ENCODE results near the gene ATXN1. TPM values are rescaled to one million over a fixed set of nuclear protein-coding genes. Genes with fewer than 3 reads are reported as not detected.

ATXN1 gene
- polyA plus RNA-seq, 1 donor (not counting 4 experiments of a cell fraction or from before 2014, with no cell fraction given) = 9.7 TPM

- H3K9me3 ChIP-seq (ENCODE audit: control insufficient read depth, low read depth, low read length) = no peaks in the 10 kb centered on the region
- H3K27me3 ChIP-seq (ENCODE audit: control insufficient read depth, extremely low read depth, insufficient read depth, low read length) = no peaks in the 10 kb centered on the region
- TF ChIP-seq EZH2 (IDR thresholded peaks at IDR 0.05; ENCODE audit: low read length) (no peak), CTCF (optimal IDR thresholded peaks at IDR 0.05 in 1 of 3, IDR thresholded peaks at IDR 0.05 in 1 of 3, conservative IDR thresholded peaks at IDR 0.05 in 1 of 3; ENCODE audit: extremely low read depth in 1 of 3, insufficient read depth in 2 of 3, low read length in 3 of 3) (no peak)
- H2AFZ ChIP-seq (ENCODE audit: control insufficient read depth, low read length) = no peak overlapping the region
- no peaks in the 10 kb centered on the region for H3K9me1 ChIP-seq (ENCODE audit: control insufficient read depth, extremely low read depth, insufficient read depth, low read length)
- H3K79me2 ChIP-seq (ENCODE audit: control insufficient read depth, insufficient read depth, low read length) = peaks cover 35% of the 10 kb centered on the region
- dilution Hi-C loops (cut with MboI; ENCODE audit: extremely low pct_ligation_motif_present, low sequenced_read_pairs) = no loop called here
- no peak for DNase-seq (ENCODE audit: low read depth, low spot score)
- no peak overlapping the region for H3K9ac ChIP-seq (ENCODE audit: control insufficient read depth, extremely low read depth, insufficient read depth, low read length)
- no peak overlapping the region for H3K4me3 ChIP-seq (ENCODE audit: control insufficient read depth in 2 of 3, extremely low read depth in 1 of 3, insufficient read depth in 2 of 3, low read depth in 1 of 3, low read length in 3 of 3)
- peaks cover 2 to 4% of the 10 kb centered on the region in 2 experiments for H3K36me3 ChIP-seq (ENCODE audit: control insufficient read depth in 2 of 2, extremely low read depth in 1 of 2, insufficient read depth in 2 of 2, low read length in 2 of 2)
- H3K27ac ChIP-seq (ENCODE audit: control insufficient read depth, insufficient read depth, low read length) = no peak overlapping the region
- H4K20me1 ChIP-seq (ENCODE audit: control insufficient read depth, extremely low read depth, insufficient read depth, low read length) = no peaks in the 10 kb centered on the region
- H3K4me1 ChIP-seq (ENCODE audit: control insufficient read depth, extremely low read depth, insufficient read depth, low read length) = peaks cover 46% of the 10 kb centered on the region
- no peak for FAIRE-seq
- no peak overlapping the region for H3K4me2 ChIP-seq (ENCODE audit: control insufficient read depth, extremely low read depth, insufficient read depth, low read depth, low read length)
Observed at GRCh38 chr6:16743664-16744210, 17.5 kb downstream of the ATXN1 start.

GRCh38 chr6:16742116-16742515 is 19.1 kb downstream of the ATXN1 start:
- no peak for TF ChIP-seq EZH2 (IDR thresholded peaks at IDR 0.05; ENCODE audit: low read length)
- no peak for TF ChIP-seq CTCF (optimal IDR thresholded peaks at IDR 0.05 in 1 of 3, IDR thresholded peaks at IDR 0.05 in 1 of 3, conservative IDR thresholded peaks at IDR 0.05 in 1 of 3; ENCODE audit: extremely low read depth in 1 of 3, insufficient read depth in 2 of 3, low read length in 3 of 3)
- no peaks in the 10 kb centered on the region for H3K9me1 ChIP-seq (ENCODE audit: control insufficient read depth, extremely low read depth, insufficient read depth, low read length)
- H2AFZ ChIP-seq (ENCODE audit: control insufficient read depth, low read length) = no peak overlapping the region
- H3K27me3 ChIP-seq (ENCODE audit: control insufficient read depth, extremely low read depth, insufficient read depth, low read length) = no peaks in the 10 kb centered on the region
- DNase-seq (ENCODE audit: low read depth, low spot score) = no peak
- H3K36me3 ChIP-seq (ENCODE audit: control insufficient read depth in 2 of 2, extremely low read depth in 1 of 2, insufficient read depth in 2 of 2, low read length in 2 of 2) = peaks cover 0 to 4% of the 10 kb centered on the region in 2 experiments
- no peak overlapping the region for H3K4me2 ChIP-seq (ENCODE audit: control insufficient read depth, extremely low read depth, insufficient read depth, low read depth, low read length)
- no peaks in the 10 kb centered on the region for H4K20me1 ChIP-seq (ENCODE audit: control insufficient read depth, extremely low read depth, insufficient read depth, low read length)
- H3K9ac ChIP-seq (ENCODE audit: control insufficient read depth, extremely low read depth, insufficient read depth, low read length) = no peak overlapping the region
- dilution Hi-C loops (cut with MboI; ENCODE audit: extremely low pct_ligation_motif_present, low sequenced_read_pairs) = no loop called here
- peaks cover 32% of the 10 kb centered on the region for H3K79me2 ChIP-seq (ENCODE audit: control insufficient read depth, insufficient read depth, low read length)
- H3K27ac ChIP-seq (ENCODE audit: control insufficient read depth, insufficient read depth, low read length) = no peak overlapping the region
- H3K4me1 ChIP-seq (ENCODE audit: control insufficient read depth, extremely low read depth, insufficient read depth, low read length) = peaks cover 50% of the 10 kb centered on the region
- H3K4me3 ChIP-seq (ENCODE audit: control insufficient read depth in 2 of 3, extremely low read depth in 1 of 3, insufficient read depth in 2 of 3, low read depth in 1 of 3, low read length in 3 of 3) = no peak overlapping the region
- H3K9me3 ChIP-seq (ENCODE audit: control insufficient read depth, low read depth, low read length) = no peaks in the 10 kb centered on the region
- no peak for FAIRE-seq

Measured in keratinocyte (primary cell).